HT1080 (cell line): Measurements from ENCODE around the gene ADGRD1. TPM values are rescaled to one million over a fixed set of nuclear protein-coding genes. Genes with fewer than 3 reads are reported as not detected.
A peak's percentile ranks its signal among the peaks of the same experiment; 100 is the strongest.

ENCODE experiments used
- DNase-seq: peaks from one replicate; pipeline ENCODE4 v3.0.0-alpha.2; 2015; ENCODE audit warnings: low read depth
- total RNA-seq: library from RNA; depleted of rRNA; stranded (reverse); fragments of >200 nt; shearing (Covaris generic); gene quantifications from 2 replicates; pipeline ENCODE4 v1.2.3, GENCODE V29; 2014

Gene ADGRD1
- total RNA-seq, 1 experiment from 2014 or later = not detected

DNA sequence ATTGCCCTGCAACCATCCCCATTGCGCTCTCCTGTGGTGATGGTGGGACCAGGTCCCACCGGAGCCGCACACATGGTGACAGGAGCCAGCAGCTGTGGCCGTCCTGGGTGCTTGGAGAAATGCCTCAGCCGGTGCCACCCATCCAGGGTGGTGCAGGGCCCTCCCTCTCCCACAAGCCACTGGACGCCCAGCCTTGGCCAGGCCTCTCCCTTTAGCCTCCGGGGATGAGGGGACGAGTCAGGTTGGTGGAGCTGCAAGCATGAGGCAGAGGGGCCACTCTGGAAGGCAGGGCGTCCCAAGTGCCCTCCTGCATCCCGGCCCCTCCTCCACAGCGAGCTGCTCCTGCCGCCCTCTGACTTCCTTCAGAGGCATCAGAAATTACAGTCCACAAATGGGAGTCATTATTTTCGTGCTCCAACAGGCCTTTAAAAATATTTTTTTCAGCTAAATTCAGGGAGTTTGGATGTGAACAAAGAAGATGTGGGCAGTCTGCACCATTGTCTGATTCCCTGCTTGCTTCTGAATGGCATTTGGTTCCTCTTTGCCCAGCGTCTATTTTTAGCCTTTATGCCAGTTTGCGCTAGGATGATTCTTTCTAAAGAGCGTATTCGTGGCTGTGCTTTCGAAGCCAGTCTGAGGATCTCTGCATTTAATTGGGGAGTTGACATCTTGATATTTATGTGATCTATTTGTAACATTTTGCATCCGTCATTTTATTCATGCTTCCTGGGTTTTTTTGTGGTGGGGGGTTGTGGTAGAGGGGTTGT lies 189.4 kb downstream of the ADGRD1 start:
- no peak for DNase-seq

DNA sequence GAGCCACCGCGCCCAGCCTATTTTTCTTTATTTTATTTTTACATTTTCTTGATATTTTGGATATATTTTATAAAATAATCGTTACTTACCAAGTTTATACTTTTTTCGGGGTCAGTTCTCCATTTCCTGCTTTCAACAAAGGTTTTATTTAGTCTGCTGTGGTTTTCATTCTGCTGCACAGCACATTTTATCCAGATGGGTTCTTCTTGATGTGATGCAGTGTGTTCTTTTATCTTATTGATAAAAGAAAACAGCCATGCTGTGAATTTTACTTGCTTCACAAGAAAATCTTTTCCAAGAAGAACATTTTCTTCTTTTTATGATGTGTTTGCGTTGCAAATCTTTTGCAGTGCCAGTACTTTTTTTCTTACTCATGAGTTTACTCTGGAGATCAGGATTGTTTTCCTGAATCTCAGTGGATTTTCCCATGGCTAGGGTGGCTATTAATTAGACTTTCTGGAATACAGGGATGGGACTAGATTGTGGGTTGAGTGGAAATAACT lies 192.5 kb downstream of the ADGRD1 start:
- no peak for DNase-seq

DNA sequence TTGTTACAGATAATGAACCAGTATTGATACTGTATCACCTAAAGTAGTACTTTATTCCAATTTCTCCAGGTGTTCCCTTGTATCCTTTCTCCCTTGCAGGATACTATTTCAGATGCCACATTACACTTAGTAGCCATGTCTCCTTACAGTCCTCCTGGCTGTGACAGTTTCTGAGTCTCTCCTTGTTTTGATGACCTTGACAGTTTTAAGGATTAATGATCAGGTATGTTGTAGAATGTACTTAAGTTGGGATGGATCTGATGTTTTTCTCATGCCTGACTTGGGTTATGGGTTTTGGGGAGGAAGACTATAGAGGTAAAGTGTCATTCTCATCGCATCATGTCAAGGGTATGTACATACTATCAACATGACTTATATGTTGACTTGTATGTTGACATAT lies 193.6 kb downstream of the ADGRD1 start:
- DNase-seq = no peak

DNA sequence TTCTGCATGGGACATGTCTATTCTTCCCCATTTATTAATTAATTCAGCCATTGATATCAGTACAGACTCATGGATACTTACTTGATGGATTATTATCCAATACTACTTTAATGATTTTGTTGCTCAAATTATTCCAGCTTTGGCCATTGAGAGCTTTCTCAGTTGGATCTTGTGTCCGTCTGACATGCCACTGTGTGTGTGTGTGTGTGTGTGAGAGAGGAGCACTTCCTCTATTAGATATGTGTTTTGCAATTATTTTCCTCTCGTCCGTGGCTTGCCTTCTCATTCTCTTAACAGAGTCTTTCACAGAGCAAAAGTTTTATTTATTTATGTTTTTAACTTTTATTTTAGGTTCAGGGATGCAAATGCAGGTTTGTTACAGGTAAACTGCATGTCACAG lies 194.2 kb downstream of the ADGRD1 start:
- DNase-seq = no peak

DNA sequence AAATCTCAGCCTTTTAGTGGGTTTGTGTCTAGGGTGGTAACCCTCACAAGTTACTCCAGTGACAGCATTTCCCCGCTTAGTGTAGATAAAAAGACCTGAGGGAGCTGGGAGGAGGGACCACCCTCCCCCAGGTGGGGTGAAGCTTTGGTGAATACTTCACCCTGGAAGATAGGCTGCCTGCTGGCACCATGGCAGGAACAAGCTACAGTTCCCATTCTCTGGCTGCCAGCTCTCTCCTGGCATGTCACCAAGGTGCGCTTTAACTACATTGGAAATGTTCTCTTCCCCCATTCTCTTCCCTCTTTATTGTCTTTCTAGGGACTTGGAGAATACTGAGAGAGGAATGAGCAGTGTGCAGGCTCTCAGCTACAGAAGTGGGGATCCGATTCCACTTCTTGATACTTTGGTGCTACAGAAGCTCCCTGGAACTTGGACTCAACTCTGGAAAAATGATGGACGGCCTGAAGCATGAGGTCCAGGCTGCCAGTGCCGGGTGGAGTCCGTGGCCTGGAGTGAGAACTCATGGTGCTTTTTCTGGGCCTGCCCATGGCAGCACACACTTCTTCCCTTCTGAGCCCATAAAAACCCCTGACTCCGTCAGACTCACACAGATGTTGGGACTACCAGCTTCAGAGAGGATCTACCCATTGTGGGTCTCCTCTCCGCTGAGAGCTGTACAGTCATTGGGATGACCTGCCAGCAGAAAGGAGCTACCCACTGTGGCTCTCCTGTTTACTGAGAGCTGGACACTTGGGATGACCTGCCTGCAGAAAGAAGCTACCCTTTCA lies 198.0 kb downstream of the ADGRD1 start:
- DNase-seq = no peak

DNA sequence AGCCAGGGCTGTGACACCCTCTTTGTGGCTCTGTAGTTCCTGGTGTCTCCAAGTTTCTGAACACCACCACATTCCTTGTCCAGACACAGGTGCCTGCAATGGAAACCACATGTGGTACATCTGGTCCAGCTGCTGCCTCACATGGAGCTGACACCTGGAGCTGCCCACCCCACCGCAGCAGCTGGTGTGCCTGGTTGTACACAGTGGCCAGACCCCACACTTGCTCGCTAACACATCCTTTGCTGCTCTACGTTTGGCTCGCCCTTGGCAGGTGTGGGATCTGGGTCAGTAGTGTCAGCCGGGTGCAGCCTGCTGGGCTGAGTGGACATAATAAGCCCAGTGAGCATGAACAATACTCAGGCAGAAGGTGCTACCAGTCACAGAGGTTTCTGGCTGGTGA lies 198.9 kb downstream of the ADGRD1 start:
- no peak for DNase-seq

DNA sequence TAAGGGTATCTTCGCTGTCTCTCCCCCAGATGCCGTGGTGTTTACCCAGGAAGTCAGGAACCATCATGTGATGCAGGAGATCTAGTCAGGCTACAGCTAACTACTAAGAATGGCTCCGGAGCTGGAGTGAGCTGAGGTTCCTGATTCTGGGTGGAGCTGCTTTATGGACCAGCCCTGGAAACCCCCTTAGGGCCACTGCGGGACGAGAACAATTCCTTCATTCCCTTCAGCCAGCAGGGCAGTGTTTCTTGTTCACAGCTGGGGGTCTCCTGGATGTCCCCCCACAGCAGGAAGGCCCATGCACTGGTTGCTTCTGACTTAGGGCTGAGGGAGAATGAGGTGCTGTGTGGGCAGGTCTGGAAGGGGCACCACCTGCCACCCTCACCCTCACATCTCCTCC lies 199.3 kb downstream of the ADGRD1 start:
- DNase-seq = no peak

DNA sequence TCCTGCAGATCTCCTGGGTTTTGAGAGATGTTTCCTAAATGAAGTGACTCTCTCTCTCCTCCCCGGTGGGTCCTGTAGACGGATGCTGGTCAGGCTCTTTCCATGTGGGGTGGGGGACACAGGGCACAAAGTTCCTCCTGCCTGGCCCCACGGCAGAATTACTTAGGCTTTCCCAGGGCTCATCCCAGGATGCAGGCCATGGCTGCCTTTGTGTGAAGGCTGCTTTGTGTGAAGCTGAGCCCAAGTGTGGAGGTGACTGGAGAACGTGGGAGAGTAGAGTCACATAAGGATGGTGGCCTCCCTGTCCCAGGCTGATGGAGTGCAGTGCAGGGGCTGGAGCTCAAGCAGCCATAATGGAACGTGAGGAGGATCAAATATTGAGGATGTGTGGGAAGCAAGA lies 200.2 kb downstream of the ADGRD1 start:
- DNase-seq = no peak

DNA sequence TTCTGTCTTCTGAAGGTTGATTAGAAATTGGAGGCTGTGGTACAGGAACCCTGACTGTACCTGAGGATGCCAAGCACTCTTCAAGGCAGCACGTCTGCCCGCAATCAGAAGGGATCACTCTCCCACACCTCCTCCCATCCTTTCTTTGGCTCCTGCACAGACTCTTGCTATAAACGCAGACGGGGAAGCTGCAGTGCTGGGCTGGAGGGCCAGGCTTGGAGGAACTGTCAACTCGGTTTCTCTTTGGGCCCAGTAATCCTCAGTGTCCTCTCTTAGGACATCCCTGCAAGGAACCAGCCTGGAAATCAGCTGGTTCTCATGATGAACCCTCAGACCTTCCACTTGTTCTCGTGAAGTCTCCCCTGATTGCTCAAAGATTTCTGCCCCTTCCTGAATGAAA lies 201.4 kb downstream of the ADGRD1 start:
- DNase-seq = no peak

DNA sequence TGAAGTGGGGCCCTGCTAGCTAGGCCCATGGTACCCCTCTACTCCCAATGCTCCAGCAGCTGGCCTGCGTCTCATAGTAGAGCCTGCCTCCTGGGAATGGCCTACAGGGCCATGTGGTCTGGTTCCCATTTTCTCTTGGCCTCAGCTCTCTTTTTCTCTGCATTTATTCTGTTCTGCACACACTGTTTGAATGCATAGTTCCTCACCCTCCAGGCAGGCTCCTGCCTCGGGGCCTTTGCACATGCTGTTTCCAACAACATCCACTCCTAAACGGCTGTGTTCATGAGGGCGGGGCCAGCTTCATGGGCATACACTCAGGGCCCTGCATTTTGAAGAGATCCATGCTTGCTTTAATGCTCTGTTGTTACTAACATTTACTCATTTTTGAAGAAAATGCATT lies 204.0 kb downstream of the ADGRD1 start:
- no peak for DNase-seq

DNA sequence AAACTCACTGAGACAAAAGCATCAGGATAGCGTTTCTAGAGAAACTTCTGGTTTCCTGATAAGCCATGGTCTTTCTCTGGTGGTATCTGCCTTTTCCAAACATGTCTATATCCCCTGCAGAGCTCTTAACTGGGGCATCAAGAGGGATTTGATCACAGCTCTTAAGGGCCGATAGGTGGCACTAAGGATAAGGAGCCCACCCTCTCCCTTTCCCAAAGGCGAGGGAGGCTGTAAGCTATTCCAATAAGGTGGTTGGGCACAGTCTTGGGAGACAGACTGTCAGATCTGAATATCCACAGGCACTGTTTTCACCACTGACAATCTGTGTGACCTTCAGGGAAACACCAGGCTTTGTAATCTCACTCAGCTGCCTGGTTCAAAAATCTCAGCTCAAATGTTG lies 206.0 kb downstream of the ADGRD1 start:
- DNase-seq = no peak

DNA sequence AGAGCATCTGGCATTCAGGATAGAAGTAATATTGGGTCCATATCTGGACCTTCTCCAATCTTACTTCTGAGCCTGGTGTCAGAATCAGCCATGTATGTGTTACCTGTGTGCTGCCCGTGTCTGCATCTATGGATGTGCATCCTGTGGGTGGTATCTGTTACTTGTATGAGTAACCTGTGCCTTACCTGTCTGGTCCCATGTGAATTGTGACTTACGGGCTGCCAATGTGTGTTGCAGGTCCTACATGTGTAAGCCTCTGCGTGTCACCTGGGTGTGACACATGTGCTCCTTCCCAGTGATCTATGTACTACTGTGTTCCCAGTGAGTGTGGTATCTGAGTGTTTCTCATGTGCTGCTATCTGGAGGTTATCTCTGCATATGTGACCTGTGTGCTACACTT lies 208.4 kb downstream of the ADGRD1 start:
- DNase-seq = no peak

DNA sequence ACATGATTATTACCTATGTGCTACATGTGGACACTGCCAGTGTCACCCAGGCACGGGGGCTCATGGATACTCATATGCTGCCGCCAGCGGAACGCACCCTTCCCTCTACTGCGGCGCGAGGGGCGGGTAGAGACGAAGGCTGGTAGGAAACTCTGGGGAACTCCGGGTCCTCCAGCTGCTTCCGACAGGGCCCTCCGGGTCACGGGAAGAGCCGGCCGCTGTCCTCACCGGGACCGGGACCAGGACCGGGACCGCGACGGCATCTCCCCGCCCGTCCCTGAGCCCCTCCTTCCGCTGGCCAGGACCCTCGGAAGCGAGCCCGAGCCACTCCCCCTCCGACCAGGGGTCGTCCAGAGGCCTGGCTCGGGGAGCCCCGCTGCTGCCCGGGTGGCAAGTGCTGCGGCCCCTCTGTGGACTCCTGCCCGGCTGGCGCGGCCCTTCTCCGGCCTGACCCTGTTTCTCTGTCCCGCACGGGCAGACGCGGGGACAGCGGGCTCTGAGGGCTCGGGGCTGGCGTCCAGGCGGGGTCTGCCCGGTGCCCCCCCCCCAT lies 209.6 kb downstream of the ADGRD1 start:
- no peak for DNase-seq

DNA sequence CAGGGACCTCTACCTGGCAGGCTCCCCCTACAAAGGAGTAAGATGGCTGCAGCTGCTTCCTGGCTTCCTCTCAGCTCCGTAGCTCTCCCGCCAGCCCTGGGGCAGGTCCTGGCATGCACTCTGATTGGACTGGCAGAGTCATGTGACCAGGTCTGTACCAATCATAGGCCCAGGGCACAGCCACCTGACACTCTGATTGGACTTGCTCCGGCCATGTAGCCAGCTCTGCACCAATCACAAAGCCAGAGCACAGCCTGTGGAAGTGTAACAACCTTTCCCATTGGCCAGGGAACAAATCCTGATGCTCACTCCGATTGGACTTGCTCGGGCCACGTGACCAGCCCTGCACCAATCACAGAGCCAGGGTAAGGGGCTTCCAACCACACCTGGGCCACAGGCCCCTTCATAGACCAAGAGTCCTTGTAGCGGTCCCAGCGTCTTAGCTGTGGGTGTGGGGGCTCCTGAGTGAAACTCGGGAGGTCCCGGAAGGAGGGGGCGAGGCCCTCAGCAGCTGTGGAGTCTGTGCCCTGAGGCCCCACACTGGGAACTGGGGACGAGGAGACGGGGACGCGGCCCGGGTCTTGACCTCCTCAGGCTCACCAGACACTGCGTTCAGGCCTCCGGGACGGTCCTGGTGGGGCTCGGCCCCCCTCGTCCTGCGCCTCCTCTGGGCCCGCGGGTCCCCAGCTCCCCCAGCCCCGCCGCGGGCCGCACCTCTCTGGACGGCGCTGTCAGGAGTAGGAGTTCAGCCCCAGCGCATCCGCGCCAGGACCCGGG lies 210.6 kb downstream of the ADGRD1 start:
- peak; percentile 30 for DNase-seq

DNA sequence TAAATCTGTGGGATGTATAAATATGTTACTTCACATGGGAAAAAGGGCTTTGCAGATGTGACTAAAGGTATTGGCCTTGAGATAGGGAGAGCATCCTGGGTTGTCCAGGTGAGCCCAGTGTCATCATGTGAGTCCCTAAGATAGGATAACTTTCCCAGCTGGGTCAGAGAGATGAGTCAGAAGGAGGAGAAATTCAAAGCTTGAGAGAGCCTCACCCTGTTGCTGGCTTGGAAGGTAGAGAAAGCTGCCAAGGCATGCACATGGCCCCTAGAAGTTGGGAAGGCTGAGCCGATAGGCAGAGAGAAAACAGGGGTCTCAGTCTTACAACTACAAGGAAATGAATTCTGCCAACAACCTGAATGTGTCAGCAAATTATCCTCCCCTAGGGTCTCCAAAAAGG lies 213.0 kb downstream of the ADGRD1 start:
- DNase-seq = no peak

DNA sequence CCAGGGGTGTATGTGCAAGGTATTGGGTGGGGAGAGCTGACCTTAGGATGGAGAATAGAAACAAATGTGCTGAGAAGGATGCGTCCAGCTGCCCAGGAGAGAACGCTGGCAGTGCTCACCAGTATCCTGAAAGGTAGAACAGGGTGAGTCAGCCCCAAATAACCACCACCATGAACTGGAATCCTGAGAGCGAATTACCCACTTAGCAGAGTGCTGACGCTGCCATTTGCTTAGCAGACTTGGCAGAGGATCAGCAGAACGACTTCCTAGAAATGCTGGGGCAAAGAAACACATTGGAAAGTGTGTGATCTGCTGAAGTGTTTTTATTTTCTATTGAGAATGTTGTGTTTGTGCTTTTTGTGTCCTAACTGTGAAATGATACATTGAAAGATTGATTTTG lies 213.6 kb downstream of the ADGRD1 start:
- no peak for DNase-seq

DNA sequence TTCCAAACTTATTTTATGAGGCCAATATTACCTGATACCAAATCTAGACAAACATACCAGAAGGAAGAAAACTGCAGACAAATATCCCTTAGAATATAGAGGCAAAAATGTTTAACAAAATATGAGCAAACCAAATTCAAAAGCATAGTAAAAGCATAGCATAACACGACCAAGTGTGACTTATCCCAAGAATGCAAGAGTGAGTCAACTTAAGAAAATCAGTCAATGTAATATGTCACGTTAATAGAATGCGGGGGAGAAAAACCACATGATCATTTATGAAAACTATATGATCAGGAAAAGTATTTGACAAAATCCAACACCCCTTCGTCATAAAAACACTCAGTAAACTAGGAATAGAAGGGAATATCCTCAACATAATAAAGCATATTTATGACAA lies 217.3 kb downstream of the ADGRD1 start:
- no peak for DNase-seq

DNA sequence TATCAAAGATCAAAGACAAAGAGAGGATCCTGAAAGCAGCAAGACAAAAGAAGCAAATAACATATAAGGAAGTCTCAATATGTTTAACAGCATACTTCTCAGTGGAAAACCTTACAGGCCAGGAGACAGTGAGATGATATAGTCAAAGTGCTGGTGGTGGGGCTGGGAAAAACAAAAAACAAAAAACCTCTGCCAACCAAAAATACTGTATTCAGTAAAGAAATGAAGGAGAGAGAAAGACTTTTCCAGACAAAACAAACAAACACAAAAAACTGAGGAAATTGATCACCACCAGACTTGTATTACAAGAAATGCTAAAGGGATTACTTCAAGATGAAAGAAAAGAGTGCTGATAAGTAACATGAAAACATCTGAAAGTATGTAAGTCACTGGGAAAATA lies 221.2 kb downstream of the ADGRD1 start:
- no peak for DNase-seq

DNA sequence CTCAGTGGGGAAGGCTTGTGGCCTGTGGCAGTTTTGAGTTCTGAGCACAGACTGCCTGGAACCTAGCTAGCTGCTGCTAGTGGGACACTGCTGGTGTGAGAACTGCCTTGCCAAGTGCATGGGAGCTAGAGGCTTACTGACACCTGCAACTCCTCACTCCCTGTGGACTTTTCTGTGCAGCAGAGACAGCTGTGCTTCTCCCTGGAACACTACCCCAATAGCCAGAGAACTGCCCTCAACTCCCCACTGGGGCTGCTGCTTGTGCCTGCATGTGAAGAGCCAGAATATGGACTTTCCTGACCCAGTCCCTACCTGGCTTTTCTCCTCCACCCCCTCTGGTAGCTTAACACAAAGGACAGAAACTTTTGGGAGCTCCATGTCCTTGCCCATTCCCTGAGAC lies 222.6 kb downstream of the ADGRD1 start:
- DNase-seq = no peak

DNA sequence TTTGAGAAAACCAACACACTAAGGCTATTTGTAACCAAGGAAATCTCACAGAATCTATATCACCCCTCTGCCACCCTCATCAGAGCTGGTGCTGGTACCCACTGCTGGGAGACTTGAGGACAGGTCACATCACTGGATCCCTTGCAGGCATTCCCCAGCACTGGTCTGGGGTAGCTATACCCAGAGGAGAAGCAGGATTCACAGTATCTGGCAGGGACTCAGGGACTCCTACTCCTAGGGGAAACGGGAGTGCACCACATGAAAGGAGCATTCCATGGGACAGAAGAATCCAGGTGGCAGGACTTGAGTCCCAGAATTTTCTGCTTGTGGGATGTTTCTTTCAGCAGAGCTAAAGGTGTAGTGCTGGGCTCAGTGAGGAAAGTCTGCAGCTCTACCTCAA lies 223.2 kb downstream of the ADGRD1 start:
- DNase-seq = no peak

DNA sequence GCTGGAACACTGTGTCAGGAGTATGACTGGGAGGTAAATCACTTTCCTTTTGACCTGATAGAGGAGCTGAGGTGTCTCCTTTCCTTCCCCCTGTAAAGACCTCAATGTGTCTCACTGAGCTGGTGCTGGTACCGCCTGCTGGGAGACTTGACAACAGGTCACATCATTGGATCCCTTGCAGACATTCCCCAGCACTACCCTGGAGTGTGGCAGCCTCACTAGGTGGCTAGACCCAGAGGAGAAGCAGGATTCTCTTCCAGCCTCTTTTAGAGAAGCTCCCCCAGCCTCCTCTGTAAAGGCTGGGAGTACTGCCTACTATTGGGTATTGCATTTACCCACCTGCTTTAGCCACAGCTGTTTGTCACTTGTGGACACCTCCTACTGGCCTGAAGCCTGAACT lies 223.9 kb downstream of the ADGRD1 start:
- no peak for DNase-seq

DNA sequence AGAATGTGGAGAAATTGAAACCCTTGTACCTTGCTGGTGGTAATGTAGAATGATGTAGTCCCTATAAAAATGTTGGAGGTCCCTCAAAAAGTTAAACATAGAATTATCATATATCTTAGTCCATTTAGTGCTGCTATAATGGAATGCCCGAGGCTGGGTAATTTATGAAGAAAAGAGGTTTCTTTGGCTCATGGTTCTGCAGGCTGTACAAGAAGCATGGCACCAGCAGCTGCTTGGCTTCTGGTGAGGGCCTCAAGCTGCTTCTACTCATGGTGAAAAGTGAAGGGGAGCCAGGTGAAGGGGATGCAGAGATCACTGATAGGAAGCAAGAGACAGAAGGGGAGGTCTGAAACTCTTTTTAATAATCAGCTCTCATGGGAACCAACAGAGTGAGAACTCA lies 233.9 kb downstream of the ADGRD1 start:
- no peak for DNase-seq
